Measurements from ENCODE around the gene ZMIZ1.

ZMIZ1 gene

GRCh38 chr10:79079054-79079397 lies 10.3 kb downstream of the ZMIZ1 start:
- H3K27me3 ChIP-seq (ENCODE audit: insufficient read depth, low read depth, severe bottlenecking): no peaks in the 10 kb centered on the region
- no peaks in the 10 kb centered on the region for H3K9me3 ChIP-seq (ENCODE audit: severe bottlenecking)
- H3K4me3 ChIP-seq (ENCODE audit: low read depth, low read length): no peak overlapping the region
- TF ChIP-seq, protein P1, sequence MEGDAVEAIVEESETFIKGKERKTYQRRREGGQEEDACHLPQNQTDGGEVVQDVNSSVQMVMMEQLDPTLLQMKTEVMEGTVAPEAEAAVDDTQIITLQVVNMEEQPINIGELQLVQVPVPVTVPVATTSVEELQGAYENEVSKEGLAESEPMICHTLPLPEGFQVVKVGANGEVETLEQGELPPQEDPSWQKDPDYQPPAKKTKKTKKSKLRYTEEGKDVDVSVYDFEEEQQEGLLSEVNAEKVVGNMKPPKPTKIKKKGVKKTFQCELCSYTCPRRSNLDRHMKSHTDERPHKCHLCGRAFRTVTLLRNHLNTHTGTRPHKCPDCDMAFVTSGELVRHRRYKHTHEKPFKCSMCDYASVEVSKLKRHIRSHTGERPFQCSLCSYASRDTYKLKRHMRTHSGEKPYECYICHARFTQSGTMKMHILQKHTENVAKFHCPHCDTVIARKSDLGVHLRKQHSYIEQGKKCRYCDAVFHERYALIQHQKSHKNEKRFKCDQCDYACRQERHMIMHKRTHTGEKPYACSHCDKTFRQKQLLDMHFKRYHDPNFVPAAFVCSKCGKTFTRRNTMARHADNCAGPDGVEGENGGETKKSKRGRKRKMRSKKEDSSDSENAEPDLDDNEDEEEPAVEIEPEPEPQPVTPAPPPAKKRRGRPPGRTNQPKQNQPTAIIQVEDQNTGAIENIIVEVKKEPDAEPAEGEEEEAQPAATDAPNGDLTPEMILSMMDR (IDR thresholded peaks at IDR 0.05; ENCODE audit: low read depth, low read length): no peak
- H3K36me3 ChIP-seq: no peaks in the 10 kb centered on the region
- no peak overlapping the region for H3K27ac ChIP-seq
- no peak for DNase-seq

GRCh38 chr10:79079490-79080355 lies 11.0 kb downstream of the ZMIZ1 start:
- H3K4me3 ChIP-seq (ENCODE audit: low read depth, low read length): no peak overlapping the region
- H3K9me3 ChIP-seq (ENCODE audit: severe bottlenecking): no peaks in the 10 kb centered on the region
- DNase-seq: no peak
- no peak overlapping the region for H3K27ac ChIP-seq
- TF ChIP-seq, protein P1 (IDR thresholded peaks at IDR 0.05; ENCODE audit: low read depth, low read length): no peak
- H3K36me3 ChIP-seq: no peaks in the 10 kb centered on the region
- no peaks in the 10 kb centered on the region for H3K27me3 ChIP-seq (ENCODE audit: insufficient read depth, low read depth, severe bottlenecking)

DNA sequence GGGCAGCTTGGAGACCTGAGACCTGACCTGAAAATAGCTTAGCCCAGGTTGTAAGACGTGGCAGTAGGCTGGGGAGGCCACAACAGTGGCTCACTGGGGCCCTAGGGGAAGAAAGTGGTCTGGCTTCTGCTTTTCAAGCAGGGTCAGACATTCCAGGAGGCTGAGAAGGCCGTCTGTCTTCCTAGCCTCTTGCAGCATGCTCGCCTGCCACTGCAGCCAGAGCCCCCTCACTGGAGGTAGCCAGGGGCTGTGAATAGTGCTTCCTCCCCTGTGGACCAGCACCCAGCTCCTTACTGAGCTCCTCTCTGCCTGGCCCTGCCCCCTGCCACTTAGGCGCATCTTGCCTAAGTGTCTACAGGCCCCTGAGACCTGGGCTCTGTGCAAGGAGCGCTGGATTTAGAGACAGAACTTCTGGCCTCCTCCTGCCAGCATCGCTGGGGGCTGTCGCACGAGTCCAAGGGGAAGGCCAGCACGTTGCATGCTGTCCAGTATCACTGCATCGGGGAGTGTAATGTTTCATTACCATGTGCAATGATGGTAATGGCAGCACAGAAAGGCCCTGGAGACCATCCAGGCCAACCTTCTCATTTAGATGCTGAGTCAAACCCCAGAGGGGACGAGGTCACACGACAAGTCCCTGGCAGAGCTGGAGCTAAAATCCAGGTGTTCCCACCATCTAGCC lies 12.7 kb downstream of the ZMIZ1 start:
- Histone ChIP-seq H3K4me3 (ENCODE audit: low read depth, low read length) (no peak overlapping the region), H3K27me3 (ENCODE audit: insufficient read depth, low read depth, severe bottlenecking) (no peaks in the 10 kb centered on the region), H3K9me3 (ENCODE audit: severe bottlenecking) (no peaks in the 10 kb centered on the region), H3K36me3 (no peaks in the 10 kb centered on the region), H3K27ac (no peak overlapping the region)
- no peak for DNase-seq
- TF ChIP-seq, protein P1 (IDR thresholded peaks at IDR 0.05; ENCODE audit: low read depth, low read length): no peak

DNA sequence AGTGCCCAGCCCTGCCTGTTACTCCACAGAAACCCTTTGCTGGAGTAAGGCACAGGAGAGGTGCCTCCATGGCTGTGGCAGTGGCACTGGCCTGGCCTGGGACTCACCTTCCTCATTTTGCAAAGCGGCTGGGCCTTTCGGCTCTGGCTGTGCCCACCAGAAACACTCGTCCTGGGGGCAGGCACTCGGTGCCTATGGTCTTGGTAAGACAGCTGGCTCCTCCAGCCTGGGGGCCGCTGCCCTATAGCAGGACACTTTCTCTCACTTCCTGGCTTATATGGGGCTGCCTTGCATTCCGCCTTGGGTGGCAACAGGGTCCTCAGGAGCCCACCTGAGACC lies 13.2 kb downstream of the ZMIZ1 start:
- DNase-seq: no peak
- Histone ChIP-seq H3K4me3 (ENCODE audit: low read depth, low read length) (no peak overlapping the region), H3K27ac (no peak overlapping the region), H3K36me3 (no peaks in the 10 kb centered on the region), H3K9me3 (ENCODE audit: severe bottlenecking) (no peaks in the 10 kb centered on the region), H3K27me3 (ENCODE audit: insufficient read depth, low read depth, severe bottlenecking) (no peaks in the 10 kb centered on the region)
- TF ChIP-seq, protein P1 (IDR thresholded peaks at IDR 0.05; ENCODE audit: low read depth, low read length): no peak

- Histone ChIP-seq H3K4me3 (ENCODE audit: low read depth, low read length) (no peak overlapping the region), H3K27ac (no peak overlapping the region), H3K9me3 (ENCODE audit: severe bottlenecking) (no peaks in the 10 kb centered on the region), H3K27me3 (ENCODE audit: insufficient read depth, low read depth, severe bottlenecking) (no peaks in the 10 kb centered on the region), H3K36me3 (no peaks in the 10 kb centered on the region)
- DNase-seq: no peak
- TF ChIP-seq, protein P1 (IDR thresholded peaks at IDR 0.05; ENCODE audit: low read depth, low read length): no peak
These were observed 14.1 kb downstream of the ZMIZ1 start for GRCh38 chr10:79082631-79083596.

Measured in WERI-Rb-1 (cell line).